Erythroblast (primary cell): Measurements from ENCODE around the gene ADAMTS2.

Experiments
- GATA1 ChIP-seq: IDR thresholded peaks from 2 replicates; pipeline ENCODE4 v1.6.1; 2011; ENCODE audit warnings: low read depth, mild to moderate bottlenecking, control low read depth, low read length, moderate library complexity
- POLR2A ChIP-seq: IDR thresholded peaks from 2 replicates; pipeline ENCODE4 v1.6.1; 2011; ENCODE audit warnings: mild to moderate bottlenecking, low read length

GRCh38 chr5:179219661-179220620 is 125.3 kb downstream of the ADAMTS2 start:
- TF ChIP-seq POLR2A (no peak), GATA1 (no peak)
